HepG2 (cell line): ENCODE data around the gene SNAPC4. TPM values are rescaled to one million over a fixed set of nuclear protein-coding genes. Genes with fewer than 3 reads are reported as not detected.

Source experiments
- ATAC-seq: fragments of 200-7000 bp; cut with Tn5 transposase; 3 replicates; pipeline ENCODE4 v1.9.1; 2020; ENCODE audit warnings: mild to moderate bottlenecking, moderate library complexity
- BruUV-seq: library from RNA; stranded (reverse); fragments of 400-500 nt; replicated peaks from 2 replicates; lab custom pipeline; 2021; lab: Mats Ljungman, UMichigan
- CTCF ChIA-PET: fragments of 300-600 bp; formaldehyde crosslinking; extraction: SDS; loops from one replicate; lab custom pipeline; 2021; ENCODE audit warnings: low total read pairs, inconsistent platforms, low intra/inter-chr PET ratio; lab: Yijun Ruan, JAX
- POLR2A ChIA-PET: fragments of 350-600 bp; sonication (Branson Sonifier 250); formaldehyde crosslinking; loops from one replicate; lab custom pipeline; 2020; ENCODE audit warnings: antibody characterized with exemption, inconsistent platforms; lab: Yijun Ruan, JAX
- DNase-seq: peaks from one replicate; pipeline ENCODE4 v3.0.0-alpha.2; 2015; ENCODE audit warnings: low spot score
- FAIRE-seq: peaks from 3 replicates; lab custom pipeline; 2011; peaks lifted over from hg19 to GRCh38; lab: Jason Lieb, UNC
- H2AFZ ChIP-seq: one replicate; pipeline ENCODE4 v1.6.1; 2011; ENCODE audit warnings: low read length, inconsistent platforms
- H3K27ac ChIP-seq: fragments of 300-600 bp; 3 replicates; pipeline ENCODE4 v1.8.0; 2011; ENCODE audit warnings: mixed run types, mild to moderate bottlenecking, mixed read lengths, low read length, inconsistent platforms; ENCODE audit not compliant: insufficient read depth; ENCODE audit errors: extremely low read length
- H3K27me3 ChIP-seq, 2 experiments: fragments of 200-600 bp in 1 of 2; 2 replicates in 1 of 2; 3 replicates in 1 of 2; pipeline versions ENCODE4 v1.6.0 to v1.8.0; 2011; ENCODE audit warnings: low read length in 2 of 2, mild to moderate bottlenecking in 2 of 2, moderate library complexity in 2 of 2, inconsistent platforms in 1 of 2; ENCODE audit not compliant: insufficient read depth in 2 of 2, control insufficient read depth in 1 of 2
- H3K36me3 ChIP-seq, 2 experiments: fragments of 200-600 bp in 1 of 2; replicated peaks in 1 of 2; 2 replicates in 1 of 2; 3 replicates in 1 of 2; pipeline versions ENCODE4 v1.5.1 to v1.8.0; 2011; ENCODE audit warnings: low read length in 2 of 2, inconsistent platforms in 1 of 2; ENCODE audit not compliant: insufficient read depth in 2 of 2, control insufficient read depth in 1 of 2
- H3K4me1 ChIP-seq: 2 replicates; pipeline ENCODE4 v1.5.1; 2012; ENCODE audit warnings: low read length, inconsistent platforms; ENCODE audit not compliant: insufficient read depth
- H3K4me2 ChIP-seq: 2 replicates; pipeline ENCODE4 v1.6.0; 2011; ENCODE audit warnings: low read depth, low read length, inconsistent platforms
- H3K4me3 ChIP-seq, 3 experiments: fragments of 200-600 bp in 1 of 3; sonication (generic), shearing (Covaris generic) in 1 of 3; replicated peaks in 1 of 3; 2 replicates each; pipeline ENCODE4 v1.5.1; 2011 to 2016; ENCODE audit warnings: low read length in 3 of 3, inconsistent platforms in 2 of 3, low read depth in 2 of 3, mild to moderate bottlenecking in 2 of 3, control low read depth in 1 of 3, mixed read lengths in 1 of 3; ENCODE audit not compliant: insufficient read depth in 1 of 3
- H3K79me2 ChIP-seq: one replicate; pipeline ENCODE4 v1.6.1; 2011; ENCODE audit warnings: low read length, inconsistent platforms; ENCODE audit not compliant: insufficient read depth
- H3K9ac ChIP-seq: 2 replicates; pipeline ENCODE4 v1.6.0; 2011; ENCODE audit warnings: mild to moderate bottlenecking, low read depth, low read length, inconsistent platforms; ENCODE audit not compliant: insufficient read depth
- H3K9me3 ChIP-seq: 2 replicates; pipeline ENCODE4 v1.5.1; 2012; ENCODE audit warnings: mild to moderate bottlenecking, low read length
- H4K20me1 ChIP-seq: 2 replicates; pipeline ENCODE4 v1.6.0; 2011; ENCODE audit warnings: inconsistent platforms, mild to moderate bottlenecking, low read length, moderate library complexity; ENCODE audit not compliant: insufficient read depth
- IRF9 ChIP-seq: sonication (generic); formaldehyde crosslinking; IDR thresholded peaks from 2 replicates; pipeline ENCODE4 v1.8.0; 2022; ENCODE audit warnings: missing genetic modification reagents, mild to moderate bottlenecking, borderline replicate concordance
- MTA3 ChIP-seq: sonication (generic); formaldehyde crosslinking; IDR thresholded peaks from 2 replicates; pipeline ENCODE4 v1.4.0; 2020; ENCODE audit warnings: missing genetic modification reagents
- NFE2L2 ChIP-seq: fragments of 150-350 bp; IDR thresholded peaks from 2 replicates; pipeline ENCODE4 v1.6.1; 2014; ENCODE audit warnings: low read length
- RXRA ChIP-seq: sonication (generic); formaldehyde crosslinking; IDR thresholded peaks from 2 replicates; pipeline ENCODE4 v1.5.1; 2020; ENCODE audit warnings: missing genetic modification reagents
- THAP7 ChIP-seq: sonication (generic); formaldehyde crosslinking; IDR thresholded peaks from 2 replicates; pipeline ENCODE4 v1.8.1; 2023; ENCODE audit warnings: mild to moderate bottlenecking, missing genetic modification reagents
- ZNF331 ChIP-seq: sonication (generic); formaldehyde crosslinking; IDR thresholded peaks from 2 replicates; pipeline ENCODE4 v1.4.0; 2020; ENCODE audit warnings: missing genetic modification reagents
- ZNF468 ChIP-seq: sonication (generic); formaldehyde crosslinking; IDR thresholded peaks from 2 replicates; pipeline ENCODE4 v1.8.0; 2022; ENCODE audit warnings: mild to moderate bottlenecking, moderate library complexity, missing genetic modification reagents
- ZNF569 ChIP-seq: sonication (generic); formaldehyde crosslinking; IDR thresholded peaks from 2 replicates; pipeline ENCODE4 v1.5.0; 2020; ENCODE audit warnings: mild to moderate bottlenecking, missing genetic modification reagents, moderate library complexity, borderline replicate concordance
- WGBS: methylation state at CpG from one replicate; pipeline ENCODE4 v1.1.6; 2017; ENCODE audit warnings: low lambda C conversion rate; 5-methylcytosine and 5-hydroxymethylcytosine counted together
- in situ Hi-C: cut with HindIII; loops from 2 replicates; pipeline ENCODE4 v1.10.0; 2017; ENCODE audit warnings: low pct_unique_long_range_greater_than_20kb; ENCODE audit not compliant: extremely low pct_ligation_motif_present
- intact Hi-C: fragments of 100-400 bp; cut with micrococcal nuclease; formaldehyde crosslinking; loops from one replicate; pipeline ENCODE4 v1.10.0; 2022; ENCODE audit not compliant: unreplicated experiment
- polyA plus RNA-seq, 8 experiments: library from polyadenylated mRNA; depleted of rRNA in 3 of 8; stranded (reverse) in 7 of 8; unstranded in 1 of 8; fragments of >200 nt; fragmentation: Illumina TruSeq in 4 of 8; extraction: Trizol in 4 of 8; gene quantifications; 2 replicates each; pipeline versions ENCODE4 v1.2.1 to v1.2.3, GENCODE V29; 2011 to 2016; ENCODE audit warnings: low read depth in 4 of 8, missing spikeins in 1 of 8, mixed read lengths in 1 of 8; ENCODE audit not compliant: insufficient read depth in 1 of 8
- total RNA-seq, 5 experiments: library from RNA; depleted of rRNA; stranded (reverse); fragments of >200 nt; fragmentation: Illumina TruSeq; extraction: Trizol; gene quantifications; 2 replicates each; pipeline ENCODE4 v1.2.3, GENCODE V29; 2016; ENCODE audit warnings: low read depth in 1 of 5

The SNAPC4 gene
- total and polyA plus RNA-seq, 2 of the 13 experiments (the other 11 are each of a cell fraction or from before 2014, with no cell fraction given) = 2.0 to 6.0 TPM

- POLR2A ChIA-PET = interaction anchor here (2.1 to 2.8 kb wide), 3 partner anchors 10 to 17 kb away, joined by 8 to 73 read pairs (median 38); partner anchors contain the start of gene CARD9
- 87% methylated on average over 8 of the region's 26 CpGs for WGBS
- no peak overlapping the region for H3K4me2 ChIP-seq
- ATAC-seq (no peak), FAIRE-seq (no peak), DNase-seq (no peak)
- no peak overlapping the region for H3K9ac ChIP-seq
- H3K36me3 ChIP-seq = no peaks in the 10 kb centered on the region
- no TSS peak for BruUV-seq
- H3K9me3 ChIP-seq = no peaks in the 10 kb centered on the region
- no peak overlapping the region for H3K27ac ChIP-seq
- H3K4me1 ChIP-seq = peaks cover 24% of the 10 kb centered on the region
- no peak for TF ChIP-seq IRF9 (CRISPR knock-in tag)
- TF ChIP-seq ZNF569 (CRISPR knock-in tag) = no peak
- TF ChIP-seq THAP7 (CRISPR knock-in tag) = no peak
- TF ChIP-seq ZNF331 (CRISPR knock-in tag) = no peak
- no peak for TF ChIP-seq MTA3
- no peak for TF ChIP-seq NFE2L2
- TF ChIP-seq RXRA (CRISPR knock-in tag) = 0 out of 2 replicates have a peak, but pooled peaks have one; percentile 7
- no peak for TF ChIP-seq ZNF468 (CRISPR knock-in tag)
- H4K20me1 ChIP-seq = no peaks in the 10 kb centered on the region
- no peak overlapping the region for H2AFZ ChIP-seq
- intact Hi-C loops = loop anchor here (2.0 kb wide), 1 partner anchor 17 kb away; no protein-coding TSS in a partner anchor
- H3K79me2 ChIP-seq = no peaks in the 10 kb centered on the region
- CTCF ChIA-PET = no interaction called here
- H3K27me3 ChIP-seq = no peaks in the 10 kb centered on the region
- in situ Hi-C loops = no loop called here
- no peak overlapping the region for H3K4me3 ChIP-seq
Observed at GRCh38 chr9:136361754-136362449, 38.1 kb downstream of the SNAPC4 start.
